HUDEP-2 (cell line): ENCODE measurements around the gene CERS5.
A peak's percentile ranks its signal among the peaks of the same experiment; 100 is the strongest.

Experiments used
- DNase-seq, 76 experiments: peaks; one replicate each; lab custom pipeline; 2025; ENCODE audit not compliant: unreplicated experiment in 76 of 76; lab: John Stamatoyannopoulos, UW

The CERS5 gene, protein sequence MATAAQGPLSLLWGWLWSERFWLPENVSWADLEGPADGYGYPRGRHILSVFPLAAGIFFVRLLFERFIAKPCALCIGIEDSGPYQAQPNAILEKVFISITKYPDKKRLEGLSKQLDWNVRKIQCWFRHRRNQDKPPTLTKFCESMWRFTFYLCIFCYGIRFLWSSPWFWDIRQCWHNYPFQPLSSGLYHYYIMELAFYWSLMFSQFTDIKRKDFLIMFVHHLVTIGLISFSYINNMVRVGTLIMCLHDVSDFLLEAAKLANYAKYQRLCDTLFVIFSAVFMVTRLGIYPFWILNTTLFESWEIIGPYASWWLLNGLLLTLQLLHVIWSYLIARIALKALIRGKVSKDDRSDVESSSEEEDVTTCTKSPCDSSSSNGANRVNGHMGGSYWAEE

DNA sequence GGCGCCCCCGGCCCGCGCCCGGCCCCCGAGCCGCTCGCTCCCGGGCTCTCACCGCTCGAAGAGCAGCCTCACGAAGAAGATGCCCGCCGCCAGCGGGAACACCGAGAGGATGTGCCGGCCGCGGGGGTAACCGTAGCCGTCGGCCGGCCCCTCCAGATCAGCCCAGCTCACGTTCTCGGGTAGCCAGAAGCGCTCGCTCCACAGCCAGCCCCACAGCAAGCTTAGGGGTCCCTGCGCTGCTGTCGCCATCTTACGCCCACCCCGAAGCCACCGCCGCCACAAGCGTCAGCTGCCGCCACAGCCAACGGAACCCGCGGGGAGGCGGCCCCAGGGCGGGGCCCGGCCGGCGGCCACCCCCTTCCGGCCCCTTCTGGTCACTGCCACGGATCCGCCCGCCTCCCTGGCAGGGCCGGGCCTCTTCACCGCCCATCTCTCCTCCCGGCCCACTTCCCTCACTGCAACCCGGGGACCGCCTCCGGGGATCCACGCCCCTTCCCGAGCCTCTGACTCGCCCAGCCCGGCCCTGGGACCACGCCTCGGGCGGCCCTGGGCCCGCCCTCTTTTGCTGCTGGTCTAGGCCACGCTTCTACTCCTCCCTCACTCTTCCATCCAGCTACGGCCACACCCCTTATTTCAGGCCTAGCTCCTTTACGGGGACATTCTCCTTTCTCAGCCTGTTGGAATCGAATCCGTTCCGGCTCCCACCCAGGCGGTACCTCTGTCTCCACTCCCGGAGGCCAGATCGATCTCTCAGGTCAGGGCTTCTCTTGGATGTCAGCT, at the start of gene CERS5:
Gene CERS5 (minus strand): TSS at position 321 of the 780 bp plus-strand sequence. CDS start 72 bp downstream, at position 249.
- peak in 75 of 76 experiments; percentile 62 to 99 (median 98) for DNase-seq

DNA sequence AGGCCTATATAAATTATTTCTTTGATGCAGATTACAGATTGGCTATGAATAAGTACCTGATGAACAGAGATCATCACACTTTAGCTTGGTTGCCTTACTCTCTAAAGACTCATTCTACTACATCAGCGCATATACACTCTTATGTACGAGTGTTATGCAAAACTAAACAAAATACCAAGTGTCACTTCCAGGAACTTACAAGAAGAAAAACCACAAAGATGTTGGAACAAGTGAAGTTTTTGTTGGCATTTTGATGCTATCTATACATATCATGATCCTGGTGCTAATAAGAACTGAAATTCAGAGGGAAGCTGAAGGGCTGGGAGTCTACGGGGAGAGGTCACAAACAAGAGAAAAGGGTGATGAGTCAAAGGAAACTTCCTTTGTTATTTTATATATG, 47.9 kb upstream of the CERS5 start:
- no peak for DNase-seq

DNA sequence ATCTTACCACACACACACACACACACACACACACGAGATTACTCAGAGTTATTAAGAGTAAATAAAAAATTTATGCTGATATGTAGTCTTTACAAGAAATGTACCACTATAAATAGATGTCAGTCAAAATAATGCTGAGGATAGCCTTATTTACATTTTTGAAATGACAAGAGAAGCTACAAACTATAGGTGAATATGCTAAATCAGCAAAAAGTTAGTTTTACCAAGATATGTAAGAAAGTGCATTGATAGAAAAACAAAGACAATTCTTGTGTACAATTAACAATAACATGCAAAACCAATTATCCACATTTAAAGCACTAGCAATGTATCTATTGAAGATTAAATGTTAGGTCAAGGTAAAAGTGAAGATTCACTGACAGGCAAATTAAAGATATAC, 46.8 kb upstream of the CERS5 start:
- no peak for DNase-seq

DNA sequence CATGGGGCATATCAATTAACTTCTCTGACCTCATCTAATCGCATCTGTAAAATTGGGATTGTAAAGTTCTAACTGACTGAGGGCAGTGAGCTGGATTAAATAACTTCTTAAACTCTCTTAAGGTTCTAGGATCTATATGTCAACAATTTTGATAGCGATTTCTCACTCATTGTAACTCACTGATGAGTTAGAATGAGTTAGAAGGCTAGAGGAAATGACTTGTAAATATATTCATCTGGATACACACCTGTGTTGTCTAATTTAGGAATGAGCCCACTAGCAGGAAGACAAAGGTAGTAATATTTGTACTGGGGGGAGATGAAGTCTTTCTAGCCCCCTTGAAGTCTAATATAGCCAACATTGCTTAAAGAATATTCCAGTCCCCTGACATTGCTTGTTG, 46.3 kb upstream of the CERS5 start:
- DNase-seq = no peak

DNA sequence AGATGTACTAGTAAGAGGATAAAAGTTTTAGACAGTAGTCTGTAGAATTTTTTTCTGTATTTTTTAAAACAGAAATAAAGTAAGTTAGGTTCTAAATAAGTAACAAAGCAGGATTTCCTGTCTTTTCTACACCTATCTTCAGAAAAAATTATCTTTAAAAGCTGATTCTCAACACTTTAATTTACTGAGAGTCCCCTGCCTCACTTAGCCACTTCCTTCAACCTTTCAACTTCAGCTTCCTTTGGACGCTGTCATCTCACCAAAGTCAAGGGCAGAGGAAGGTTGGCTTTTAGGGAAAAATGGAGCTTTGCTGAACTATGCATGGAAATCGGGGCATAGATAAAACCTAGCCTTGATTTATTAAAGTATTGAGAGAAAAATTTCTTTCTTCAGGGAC, 44.9 kb upstream of the CERS5 start:
- no peak for DNase-seq

DNA sequence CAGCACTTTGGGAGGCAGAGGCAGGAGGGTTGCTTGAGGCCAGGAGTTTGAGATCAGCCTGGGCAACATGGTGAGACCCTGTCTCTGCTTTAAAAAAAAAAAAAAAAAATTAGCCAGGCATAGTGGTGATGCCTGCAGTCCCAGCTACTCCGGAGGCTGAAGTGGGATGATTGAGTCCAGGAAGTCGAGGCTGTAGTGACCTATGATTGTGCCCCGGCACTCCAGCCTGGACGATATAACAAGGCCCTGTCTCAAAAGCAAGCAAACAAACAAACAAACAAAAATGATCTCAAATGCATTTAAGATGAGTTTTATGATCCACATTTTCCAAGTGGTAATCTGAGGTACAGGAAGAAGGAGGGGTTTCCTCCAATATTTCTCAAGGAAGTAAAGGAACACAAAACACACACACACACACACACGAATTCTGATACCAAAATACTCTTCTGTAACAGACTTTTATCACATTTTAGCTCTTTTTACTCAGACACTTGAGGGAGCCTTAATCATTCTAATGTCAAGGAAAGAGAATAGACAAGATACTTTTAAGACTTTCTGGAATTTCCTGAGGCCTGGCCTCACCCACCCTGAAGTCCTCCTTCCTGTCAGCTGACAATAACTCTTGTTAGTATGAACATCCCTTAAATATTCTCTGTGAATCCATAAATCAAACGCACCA, 44.4 kb upstream of the CERS5 start:
- no peak for DNase-seq

DNA sequence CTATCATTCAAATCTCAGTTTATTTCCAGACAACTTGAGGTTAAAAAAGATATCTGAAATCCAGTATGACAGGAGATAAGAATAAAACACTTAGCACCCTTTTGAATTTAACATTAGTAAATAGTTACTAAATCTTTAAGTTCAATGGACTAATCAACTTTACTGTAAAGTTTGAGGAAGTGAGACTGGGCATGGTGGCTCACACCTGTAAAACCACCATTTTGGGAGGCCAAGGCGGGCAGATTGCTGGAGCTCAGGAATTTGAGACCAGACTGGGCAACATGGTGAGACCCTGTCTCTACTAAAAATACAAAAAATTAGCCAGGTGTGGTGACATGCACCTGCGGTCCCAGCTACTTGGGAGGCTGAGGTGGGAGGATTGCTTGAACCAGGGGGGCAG, 40.3 kb upstream of the CERS5 start:
- DNase-seq = no peak

DNA sequence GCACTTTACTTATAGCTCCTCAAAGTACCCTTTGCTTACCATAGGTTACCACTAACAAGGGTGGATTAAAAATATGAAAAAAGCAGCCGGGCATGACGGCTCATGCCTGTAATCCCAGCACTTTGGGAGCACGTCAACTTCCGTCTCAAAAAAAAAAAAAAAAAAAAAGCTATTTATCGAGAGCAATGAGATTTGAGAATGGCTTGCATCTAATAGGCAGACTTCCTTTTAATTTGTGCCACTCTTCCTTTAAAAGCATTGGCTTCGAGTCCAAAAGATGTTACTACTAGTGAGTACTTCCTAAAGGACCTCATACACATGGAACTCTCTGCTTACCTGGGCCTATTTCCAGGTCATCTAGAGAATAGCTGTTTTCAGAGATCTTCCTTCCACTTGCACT, 38.5 kb upstream of the CERS5 start:
- no peak for DNase-seq

DNA sequence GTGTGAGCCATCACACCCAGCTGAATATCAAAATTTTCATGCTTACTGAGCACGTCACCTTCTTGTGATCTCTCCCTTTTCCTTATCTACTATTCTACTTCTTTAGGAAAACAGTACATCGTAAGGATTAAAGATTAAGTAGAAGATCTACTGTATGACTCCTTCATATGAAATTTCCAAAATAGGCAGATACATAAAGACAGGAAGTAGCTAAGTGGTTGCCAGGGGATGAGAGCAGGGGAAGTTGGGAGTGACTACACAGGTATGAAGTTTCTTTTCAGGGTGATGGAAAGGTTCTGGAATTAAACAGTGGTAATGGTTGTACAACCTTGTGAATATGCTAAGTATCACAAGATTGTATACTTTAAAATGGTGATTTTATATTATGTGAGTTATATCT, 36.5 kb upstream of the CERS5 start:
- no peak for DNase-seq

DNA sequence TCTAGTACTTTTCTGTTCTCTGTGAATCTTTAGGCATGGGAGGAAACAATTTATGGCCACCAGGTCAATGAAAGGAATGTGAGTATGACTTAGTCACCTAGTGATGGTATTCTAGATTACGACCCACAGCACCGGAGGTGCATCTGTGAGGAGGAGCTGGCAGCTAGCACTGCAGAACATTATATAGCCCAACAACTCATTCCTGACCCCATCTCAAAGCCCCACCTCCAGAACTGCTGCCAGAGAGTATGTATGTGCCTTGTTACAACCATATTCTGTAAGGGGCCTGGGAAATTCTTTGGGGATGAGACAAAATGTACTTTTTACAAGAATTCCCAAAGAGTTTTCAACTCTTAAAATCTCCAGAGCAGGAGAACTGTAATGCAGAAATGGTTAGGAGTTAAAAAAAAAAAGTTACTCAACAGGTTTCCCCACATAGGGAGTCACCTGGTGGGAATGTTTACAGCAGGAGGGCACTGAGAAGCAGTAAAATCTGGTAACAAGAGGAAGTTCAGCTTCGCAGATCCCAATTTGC, 34.9 kb upstream of the CERS5 start:
- DNase-seq = no peak

DNA sequence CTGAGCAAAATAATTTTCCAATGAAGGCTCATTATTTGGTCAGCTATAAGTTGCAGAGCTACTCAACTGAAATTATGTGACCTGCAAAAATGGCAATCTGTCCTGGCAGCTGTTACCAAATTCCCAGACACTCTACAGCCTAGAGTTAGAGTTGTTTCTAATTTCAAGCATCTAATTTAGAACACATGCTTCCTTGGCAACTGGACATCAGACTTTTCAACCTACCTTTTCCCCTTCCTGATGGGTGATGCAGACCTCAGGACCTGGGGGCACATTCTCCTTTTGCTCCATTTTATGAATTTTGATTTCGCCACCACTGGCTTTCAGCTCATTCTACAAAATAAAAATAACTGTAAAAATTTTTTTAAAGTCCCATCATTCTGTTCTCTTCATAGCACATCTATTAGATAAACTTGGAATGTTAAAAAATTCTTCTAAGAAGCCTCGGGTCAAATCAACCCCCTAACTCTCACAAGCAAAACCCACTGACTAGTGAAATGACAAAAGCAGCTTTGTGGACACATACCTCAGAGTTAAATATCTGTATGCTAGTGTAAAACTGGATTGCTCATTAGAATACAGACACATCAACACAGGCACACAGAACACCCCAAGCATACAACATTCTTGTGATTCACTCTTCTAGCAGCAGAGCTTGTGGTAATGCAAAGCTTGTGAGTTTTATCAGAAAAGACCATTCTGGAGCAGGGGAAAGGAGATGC, 33.5 kb upstream of the CERS5 start:
- DNase-seq = no peak

DNA sequence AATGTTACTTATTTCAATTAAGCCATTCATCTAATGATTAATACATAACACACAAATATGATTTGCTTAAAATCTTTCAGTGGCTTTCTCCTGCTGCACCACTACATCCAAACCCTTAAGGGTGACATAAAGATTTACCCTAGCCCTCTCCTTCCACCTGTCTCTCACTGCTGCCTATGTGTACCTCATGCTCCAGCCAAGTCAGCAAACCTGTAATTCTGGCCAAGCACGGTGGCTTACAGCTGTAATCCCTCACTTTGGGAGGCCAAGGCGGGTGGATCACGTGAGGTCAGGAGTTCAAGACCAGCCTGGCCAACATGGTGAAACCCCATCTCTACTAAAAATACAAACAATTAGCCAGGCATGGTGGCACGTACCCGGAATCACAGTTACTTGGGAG, 31.7 kb upstream of the CERS5 start:
- DNase-seq = no peak

DNA sequence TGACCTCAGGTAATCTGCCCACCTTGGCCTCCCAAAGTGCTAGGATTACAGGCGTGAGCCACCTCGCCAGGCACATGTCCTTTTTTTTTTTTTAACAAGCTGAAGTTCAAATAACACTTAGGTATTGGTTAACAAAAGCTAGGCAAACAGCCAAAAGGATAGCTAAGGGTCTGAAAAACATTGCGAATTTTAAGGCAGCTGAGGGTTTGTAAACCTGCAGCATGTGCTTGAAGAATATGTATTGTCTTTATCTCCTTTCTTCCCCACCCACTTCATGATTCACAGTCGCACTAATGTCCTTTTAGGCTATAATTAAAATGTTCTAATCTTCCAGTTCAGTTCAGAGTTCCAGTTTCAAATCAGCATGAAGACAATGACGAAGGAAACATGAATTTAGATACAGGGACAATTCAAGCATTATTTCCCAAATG, 30.1 kb upstream of the CERS5 start:
- DNase-seq = no peak

DNA sequence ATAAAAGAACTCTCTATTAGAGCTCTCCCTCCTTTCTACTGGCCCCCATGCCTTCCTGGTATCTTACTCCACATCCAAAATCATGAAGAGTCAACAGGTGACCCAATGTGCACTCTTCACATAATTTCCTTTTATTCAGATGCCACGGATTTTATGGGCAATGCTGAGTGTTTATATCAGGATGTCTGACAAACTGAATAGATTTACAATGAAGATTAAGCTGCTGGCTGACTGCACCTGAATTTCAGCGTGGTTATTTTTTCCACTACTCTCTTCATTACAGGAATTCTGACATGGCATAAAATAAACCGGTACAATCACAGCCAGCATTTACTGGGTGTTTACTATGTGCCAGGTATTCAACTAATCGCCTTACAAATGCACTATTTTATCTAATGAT, 29.4 kb upstream of the CERS5 start:
- DNase-seq = no peak

DNA sequence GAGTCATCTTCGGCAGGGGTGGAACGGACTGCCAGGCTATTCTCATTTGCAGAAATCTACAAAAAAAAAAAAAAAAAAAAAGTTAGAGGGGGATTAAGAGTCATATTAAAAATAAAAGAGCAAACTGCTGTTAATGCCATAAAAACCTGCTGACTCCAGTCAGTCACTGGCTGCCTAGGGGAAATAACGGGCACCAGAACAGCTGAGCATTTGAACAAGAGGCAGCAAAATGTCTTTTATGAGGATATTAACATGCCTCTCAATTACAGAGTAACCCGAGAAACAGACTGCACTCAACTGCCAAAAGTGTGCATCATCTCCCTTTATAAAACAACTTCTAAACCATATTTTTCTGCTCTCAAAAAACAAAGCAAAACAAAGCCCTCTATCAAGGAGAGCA, 28.7 kb upstream of the CERS5 start:
- DNase-seq = no peak

DNA sequence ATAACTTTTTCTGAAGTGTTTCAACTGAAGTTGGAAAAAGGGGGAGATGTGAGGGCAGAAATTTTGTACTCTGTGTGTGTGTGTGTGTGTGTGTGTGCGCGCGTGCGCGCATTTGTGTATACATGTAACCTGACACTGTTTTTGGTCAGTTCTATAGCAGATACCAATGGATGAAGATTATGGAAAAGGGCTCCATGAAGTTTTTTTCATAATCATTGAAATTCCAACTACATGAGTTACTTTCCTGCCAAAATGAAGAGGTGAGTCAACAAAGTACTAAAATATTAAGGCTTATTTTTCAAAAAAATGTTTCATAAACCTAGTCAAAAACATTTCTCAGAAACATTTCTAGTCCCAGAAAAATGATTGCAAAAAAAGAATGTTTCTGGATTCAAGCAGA, 25.7 kb upstream of the CERS5 start:
- DNase-seq = no peak

DNA sequence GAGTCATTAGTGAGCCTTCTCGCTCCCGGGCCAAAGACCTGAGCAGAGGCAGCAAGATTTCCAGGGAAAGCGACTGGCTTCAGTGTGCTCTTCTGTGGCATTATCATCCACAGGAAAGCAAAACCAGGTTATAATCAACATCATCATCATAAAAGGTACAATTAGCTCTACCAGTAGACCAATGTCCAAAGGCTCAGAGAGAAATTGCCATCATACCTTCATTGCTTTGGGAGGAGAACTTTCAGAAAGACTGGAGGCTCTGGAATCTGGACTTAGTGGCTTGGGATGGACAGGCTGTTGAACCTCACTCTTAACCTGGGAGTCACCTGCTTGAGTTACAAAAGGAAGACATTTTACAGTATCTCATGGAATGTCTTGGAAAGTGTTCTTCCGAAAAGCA, 25.1 kb upstream of the CERS5 start:
- DNase-seq = no peak

DNA sequence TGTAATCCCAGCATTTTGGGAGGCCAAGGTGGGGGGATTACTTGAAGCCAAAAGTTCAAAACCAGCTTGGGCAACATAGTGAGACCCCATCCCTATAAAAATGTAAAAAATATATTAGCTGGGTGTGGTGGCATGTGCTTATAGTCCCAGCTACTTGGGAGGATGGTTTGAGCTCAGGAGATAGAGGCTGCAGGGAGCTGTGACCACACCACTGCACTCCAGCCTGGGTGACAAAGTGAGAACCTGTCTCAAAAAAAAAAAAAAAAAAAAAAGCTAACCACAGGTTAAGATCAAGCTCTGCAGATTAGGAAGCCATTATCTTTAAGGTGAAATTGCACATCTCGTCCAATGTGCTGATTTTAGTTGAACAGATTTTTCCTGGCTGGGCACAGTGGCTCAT, 23.7 kb upstream of the CERS5 start:
- no peak for DNase-seq

DNA sequence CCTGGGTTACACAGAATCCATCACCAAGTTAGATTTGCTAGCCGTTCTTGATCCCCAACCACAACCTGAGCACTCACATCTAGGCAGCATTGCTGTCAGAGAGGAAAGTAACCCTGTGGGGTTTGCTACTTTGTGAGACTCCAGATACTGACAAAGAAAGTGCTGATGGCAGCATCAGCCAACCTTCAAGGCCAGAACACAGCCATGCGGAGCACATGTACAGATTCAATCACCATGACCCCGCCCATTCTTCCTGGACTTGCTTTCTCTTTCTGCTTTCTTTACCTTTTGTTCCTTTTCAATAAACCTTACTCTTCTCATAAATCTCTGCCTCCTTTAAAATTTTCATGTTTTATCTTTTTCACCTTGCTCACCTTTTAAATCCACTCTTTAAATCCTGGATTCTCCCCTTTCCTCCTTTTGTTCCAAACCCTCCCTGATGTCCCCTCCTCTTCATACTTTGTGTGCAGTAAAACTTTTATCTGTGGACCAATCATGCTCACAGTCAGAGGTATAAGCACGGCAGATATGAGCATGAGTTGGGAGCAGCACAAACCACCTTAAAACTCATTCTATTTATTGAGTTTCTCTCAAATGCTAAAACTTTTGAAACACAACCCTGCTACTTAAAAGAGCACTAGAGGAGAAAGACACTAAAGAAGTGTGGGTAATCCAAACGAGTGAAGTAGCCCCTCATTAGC, 21.9 kb upstream of the CERS5 start:
- no peak for DNase-seq

DNA sequence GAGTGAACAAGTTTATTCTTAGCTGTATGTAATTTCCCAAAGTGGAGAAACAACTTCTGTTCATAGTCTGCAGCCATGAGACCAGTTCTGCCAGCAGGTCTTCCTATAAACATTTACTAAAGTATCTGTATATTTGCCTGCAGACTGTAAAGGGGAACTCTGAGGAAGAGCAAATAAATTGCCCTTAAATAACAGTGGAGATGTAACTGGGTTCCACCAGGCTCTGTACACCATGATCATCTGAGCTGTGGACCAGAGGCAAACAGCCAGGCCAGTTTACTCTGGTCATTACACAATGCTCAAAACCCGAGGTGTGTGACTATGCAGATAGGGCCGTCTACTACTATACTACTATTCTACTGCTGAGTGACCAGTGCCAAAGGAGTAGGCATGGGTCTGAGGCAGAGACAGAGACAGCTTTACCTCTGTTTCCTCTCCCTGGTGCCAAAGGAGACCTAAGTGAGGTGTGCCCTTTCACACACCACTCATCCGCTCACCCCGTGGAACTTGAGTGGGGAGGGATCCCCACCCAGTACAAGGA, 21.1 kb upstream of the CERS5 start:
- DNase-seq = no peak
